Choroid plexus epithelial cell (primary cell): ENCODE results near the gene ZNF280D.

Experiments used
- DNase-seq: peaks from one replicate; pipeline ENCODE4 v3.0.0-alpha.2; 2010; ENCODE audit warnings: low read depth
- H3K4me3 ChIP-seq: 2 replicates; pipeline ENCODE4 v1.5.1; 2011; ENCODE audit warnings: low read depth, mild to moderate bottlenecking, control low read depth, low read length, moderate library complexity
- TF ChIP-seq, protein P1 (sequence below): conservative IDR thresholded peaks from 2 replicates; pipeline ENCODE4 v1.5.1; 2011; ENCODE audit warnings: low read depth, mild to moderate bottlenecking, control low read depth, inconsistent platforms, low read length, moderate library complexity

ZNF280D gene

DNA sequence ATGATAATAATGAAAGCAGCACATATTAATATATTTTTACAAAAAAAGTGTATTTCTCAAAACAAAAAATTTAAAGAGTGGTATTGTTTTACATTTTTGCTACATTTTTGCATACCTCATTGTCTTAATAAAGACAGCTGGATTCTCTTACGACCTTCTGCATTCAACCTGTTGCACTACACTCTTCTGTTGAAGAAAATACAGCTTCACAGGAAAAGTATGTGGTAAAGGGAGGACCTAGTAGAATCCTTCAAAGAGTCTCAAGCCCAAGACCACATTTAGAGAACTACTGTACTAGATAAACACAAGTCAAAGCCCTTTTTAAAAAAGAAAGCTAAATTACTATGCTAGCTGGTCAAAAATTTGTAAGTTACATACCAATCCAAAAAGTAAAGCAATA is 7.9 kb downstream of the ZNF280D start:
- TF ChIP-seq, protein P1, sequence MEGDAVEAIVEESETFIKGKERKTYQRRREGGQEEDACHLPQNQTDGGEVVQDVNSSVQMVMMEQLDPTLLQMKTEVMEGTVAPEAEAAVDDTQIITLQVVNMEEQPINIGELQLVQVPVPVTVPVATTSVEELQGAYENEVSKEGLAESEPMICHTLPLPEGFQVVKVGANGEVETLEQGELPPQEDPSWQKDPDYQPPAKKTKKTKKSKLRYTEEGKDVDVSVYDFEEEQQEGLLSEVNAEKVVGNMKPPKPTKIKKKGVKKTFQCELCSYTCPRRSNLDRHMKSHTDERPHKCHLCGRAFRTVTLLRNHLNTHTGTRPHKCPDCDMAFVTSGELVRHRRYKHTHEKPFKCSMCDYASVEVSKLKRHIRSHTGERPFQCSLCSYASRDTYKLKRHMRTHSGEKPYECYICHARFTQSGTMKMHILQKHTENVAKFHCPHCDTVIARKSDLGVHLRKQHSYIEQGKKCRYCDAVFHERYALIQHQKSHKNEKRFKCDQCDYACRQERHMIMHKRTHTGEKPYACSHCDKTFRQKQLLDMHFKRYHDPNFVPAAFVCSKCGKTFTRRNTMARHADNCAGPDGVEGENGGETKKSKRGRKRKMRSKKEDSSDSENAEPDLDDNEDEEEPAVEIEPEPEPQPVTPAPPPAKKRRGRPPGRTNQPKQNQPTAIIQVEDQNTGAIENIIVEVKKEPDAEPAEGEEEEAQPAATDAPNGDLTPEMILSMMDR: no peak
- no peak overlapping the region for H3K4me3 ChIP-seq
- no peak for DNase-seq

DNA sequence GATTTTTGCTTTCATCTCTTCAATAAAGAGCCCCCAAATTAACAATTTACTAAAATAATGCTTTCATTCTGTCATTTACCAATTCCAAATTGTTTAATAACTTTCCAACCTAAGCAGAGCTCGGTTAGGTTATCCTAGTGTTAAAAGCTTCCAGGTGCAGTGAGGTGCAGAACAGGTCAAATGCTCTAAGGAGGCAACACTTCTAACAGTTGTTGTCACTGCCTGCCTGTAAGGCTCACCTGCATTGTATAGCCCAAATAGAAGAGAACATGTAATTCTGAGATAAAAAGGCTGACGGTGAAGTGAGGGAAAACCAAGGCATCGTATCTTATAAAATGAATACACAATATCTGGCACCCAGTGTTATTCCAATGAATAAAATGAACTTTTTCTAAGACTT is 9.1 kb downstream of the ZNF280D start:
- DNase-seq: no peak
- no peak overlapping the region for H3K4me3 ChIP-seq
- TF ChIP-seq, protein P1: no peak

DNA sequence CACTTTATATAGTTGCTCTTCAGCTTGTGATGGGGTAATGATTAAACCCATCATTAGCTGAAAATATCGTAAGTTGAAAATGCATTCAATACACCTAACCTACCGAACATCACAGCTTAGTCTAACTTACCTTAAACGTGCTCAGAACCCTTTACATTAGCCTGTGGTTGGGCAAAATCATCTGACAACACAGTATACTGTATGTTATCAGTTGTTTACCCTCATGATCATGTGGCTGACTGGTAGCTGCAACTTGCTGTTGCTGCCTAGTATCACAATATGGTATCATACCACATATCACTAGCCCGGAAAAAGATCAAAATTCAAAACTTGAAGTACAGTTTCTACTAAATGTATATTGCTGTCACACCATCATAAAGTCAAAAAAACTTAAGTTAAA is 9.5 kb downstream of the ZNF280D start:
- DNase-seq: no peak
- TF ChIP-seq, protein P1: no peak
- no peak overlapping the region for H3K4me3 ChIP-seq

DNA sequence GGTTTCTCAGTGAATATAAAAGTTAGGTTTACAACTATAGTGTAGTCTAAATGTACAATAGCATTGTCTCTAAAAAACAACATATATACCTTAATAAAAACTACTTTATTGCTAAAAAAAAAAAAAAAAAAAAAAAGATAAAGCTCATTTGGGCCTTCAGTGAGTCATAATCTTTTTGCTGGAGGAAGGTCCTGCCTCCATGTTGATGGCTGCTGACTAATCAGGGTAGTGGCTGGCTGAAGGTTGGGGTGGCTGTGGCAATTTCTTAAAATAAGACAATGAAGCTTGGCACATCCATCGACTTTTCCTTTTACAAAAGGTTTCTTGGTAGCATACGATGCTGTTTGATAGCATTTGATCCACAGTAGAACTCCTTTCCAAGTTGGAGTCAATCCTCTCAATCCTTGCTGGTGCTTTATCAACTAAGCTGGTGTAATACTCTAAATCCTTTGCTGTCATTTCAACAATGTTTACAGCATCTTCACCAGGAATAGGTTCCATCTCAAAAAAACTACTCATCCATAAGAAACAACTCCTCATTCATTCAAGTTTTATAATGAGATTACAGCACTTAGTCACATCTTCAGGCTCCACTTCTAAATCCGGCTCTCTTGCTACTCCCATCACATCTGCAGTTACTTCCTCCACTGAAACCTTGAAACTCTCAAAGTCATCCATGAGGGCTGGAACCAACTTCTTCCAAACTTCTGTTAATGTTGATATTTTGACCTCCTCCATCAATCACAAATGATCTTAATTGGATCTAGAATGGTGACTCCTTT is 13.3 kb downstream of the ZNF280D start:
- TF ChIP-seq, protein P1: no peak
- no peak for DNase-seq
- H3K4me3 ChIP-seq: no peak overlapping the region

DNA sequence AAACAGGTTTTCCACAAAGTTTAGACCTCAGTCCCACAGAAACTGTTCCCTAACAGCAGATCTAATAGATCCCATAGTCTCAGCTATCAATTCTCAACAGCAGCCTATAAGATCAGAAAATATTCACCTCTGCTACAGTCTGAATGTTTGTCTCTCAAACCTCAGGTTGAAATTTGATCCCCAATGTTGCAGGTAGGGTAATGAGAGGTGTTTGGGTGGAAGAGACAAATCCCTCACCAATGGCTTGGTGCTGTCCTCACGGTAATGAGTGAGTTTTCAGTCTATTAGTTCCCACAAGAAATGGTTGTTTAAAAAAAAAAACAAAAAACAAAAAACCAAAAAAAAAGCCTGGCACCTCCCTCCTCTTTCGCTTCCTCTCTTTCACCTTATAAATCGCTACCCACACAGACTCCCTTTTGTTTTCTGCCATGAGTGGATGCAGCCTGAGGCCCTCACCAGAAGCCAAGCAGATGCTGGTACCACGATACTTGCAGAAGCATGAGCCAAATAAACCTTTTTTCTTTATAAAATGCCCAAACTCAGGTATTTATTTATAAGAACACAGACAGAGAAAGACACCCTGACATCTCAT is 14.2 kb downstream of the ZNF280D start:
- DNase-seq: no peak
- TF ChIP-seq, protein P1: no peak
- H3K4me3 ChIP-seq: no peak overlapping the region

DNA sequence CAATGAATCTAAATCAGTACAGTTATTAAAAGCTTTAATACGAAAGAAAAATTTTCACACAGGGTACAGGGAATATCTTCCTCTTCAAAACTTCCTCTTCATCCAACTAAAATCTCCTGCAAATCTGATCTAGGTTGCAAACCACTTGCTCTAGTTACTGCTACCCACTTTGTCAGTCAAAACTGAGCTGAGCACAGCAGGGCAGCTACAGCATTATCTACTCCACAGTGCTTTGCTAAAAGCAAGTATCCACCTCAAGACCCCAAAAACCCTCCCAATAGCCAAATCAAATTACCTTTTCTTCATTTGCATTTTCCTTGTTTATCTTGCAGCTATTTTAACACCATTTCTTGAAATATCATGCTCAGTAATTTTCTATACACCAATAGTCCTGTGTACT is 14.7 kb downstream of the ZNF280D start:
- no peak overlapping the region for H3K4me3 ChIP-seq
- DNase-seq: no peak

More for the DNA sequence above, 14.7 kb downstream of the ZNF280D start:
- TF ChIP-seq, protein P1: no peak
